GM23248 (cell line): ENCODE results near the gene ADISSP. TPM values are rescaled to one million over a fixed set of nuclear protein-coding genes. Genes with fewer than 3 reads are reported as not detected.

ENCODE experiments used
- DNase-seq: peaks from one replicate; pipeline ENCODE4 v3.0.0-alpha.2; 2015
- H2AFZ ChIP-seq: fragments of 200-600 bp; sonication (generic); 2 replicates; pipeline ENCODE4 v1.6.1; 2016; ENCODE audit warnings: antibody characterized with exemption
- H3F3A ChIP-seq: fragments of 200-600 bp; sonication (generic); 2 replicates; pipeline ENCODE4 v1.6.1; 2016; ENCODE audit warnings: mild to moderate bottlenecking, antibody characterized with exemption, mixed run types; ENCODE audit not compliant: insufficient read depth
- H3K27ac ChIP-seq: fragments of 200-600 bp; sonication (generic); 2 replicates; pipeline ENCODE4 v1.5.1; 2016; ENCODE audit warnings: mild to moderate bottlenecking
- H3K27me3 ChIP-seq: fragments of 200-600 bp; sonication (generic); replicated peaks from 2 replicates; pipeline ENCODE4 v1.6.1; 2016; ENCODE audit warnings: mild to moderate bottlenecking; ENCODE audit not compliant: insufficient read depth
- H3K36me3 ChIP-seq: fragments of 200-600 bp; sonication (generic); 2 replicates; pipeline ENCODE4 v1.6.1; 2016; ENCODE audit warnings: low read depth, mild to moderate bottlenecking
- H3K4me1 ChIP-seq: fragments of 200-600 bp; sonication (generic); 2 replicates; pipeline ENCODE4 v1.6.1; 2016; ENCODE audit warnings: mild to moderate bottlenecking; ENCODE audit not compliant: insufficient read depth
- H3K4me2 ChIP-seq: fragments of 200-600 bp; sonication (generic); one replicate; pipeline ENCODE4 v1.6.1; 2016; ENCODE audit warnings: mild to moderate bottlenecking; ENCODE audit not compliant: unreplicated experiment
- H3K4me3 ChIP-seq: fragments of 200-600 bp; sonication (generic); 2 replicates; pipeline ENCODE4 v1.5.1; 2016; ENCODE audit warnings: mild to moderate bottlenecking
- H3K79me2 ChIP-seq: fragments of 200-600 bp; sonication (generic); 2 replicates; pipeline ENCODE4 v1.6.1; 2016; ENCODE audit warnings: mild to moderate bottlenecking; ENCODE audit not compliant: insufficient read depth
- H3K9ac ChIP-seq: fragments of 200-600 bp; sonication (generic); 2 replicates; pipeline ENCODE4 v1.6.1; 2016; ENCODE audit warnings: mild to moderate bottlenecking
- H3K9me2 ChIP-seq: fragments of 200-600 bp; sonication (generic); 2 replicates; pipeline ENCODE4 v1.6.1; 2016; ENCODE audit warnings: mixed run types, mild to moderate bottlenecking, moderate library complexity; ENCODE audit not compliant: insufficient read depth
- H3K9me3 ChIP-seq: fragments of 200-600 bp; sonication (generic); one replicate; pipeline ENCODE4 v1.6.1; 2017; ENCODE audit warnings: low read depth
- H4K20me1 ChIP-seq: fragments of 200-600 bp; sonication (generic); 2 replicates; pipeline ENCODE4 v1.6.0; 2016; ENCODE audit not compliant: insufficient read depth
- EZH2 ChIP-seq: fragments of 200-600 bp; sonication (generic); IDR thresholded peaks from 2 replicates; pipeline ENCODE4 v1.6.1; 2018; ENCODE audit warnings: antibody characterized with exemption, mild to moderate bottlenecking; ENCODE audit not compliant: insufficient read depth, poor library complexity, severe bottlenecking
- EZH2phosphoT487 ChIP-seq: fragments of 200-600 bp; sonication (generic); IDR thresholded peaks from 2 replicates; pipeline ENCODE4 v1.6.1; 2018; ENCODE audit warnings: antibody characterized with exemption, moderate library complexity, mild to moderate bottlenecking, low read depth; ENCODE audit not compliant: insufficient read depth
- WGBS, 2 experiments: methylation state at CpG; one replicate each; pipeline ENCODE4 v1.1.6; 2015 to 2017; ENCODE audit warnings: low lambda C conversion rate in 2 of 2, low coverage in 1 of 2; ENCODE audit errors: missing lambda C conversion rate in 2 of 2; 5-methylcytosine and 5-hydroxymethylcytosine counted together
- in situ Hi-C: fragments of 300-500 bp; cut with MboI; formaldehyde crosslinking; loops from 2 replicates; pipeline ENCODE4 v1.15.0; 2020
- polyA plus RNA-seq: library from polyadenylated mRNA; unstranded; fragments of >200 nt; fragmentation: Nextera tagmentation; extraction: Ambion mirVana; gene quantifications from 2 replicates; pipeline ENCODE4 v1.2.1, GENCODE V29; 2016
- total RNA-seq: library from RNA; depleted of rRNA; stranded (reverse); fragments of >200 nt; shearing (Covaris generic); gene quantifications from 2 replicates; pipeline ENCODE4 v1.2.3, GENCODE V29; 2014

ADISSP gene
- total and polyA plus RNA-seq, 2 experiments from 2014 or later = 44.9 to 65.4 TPM

GRCh38 chr20:3788685-3789155 lies 21.2 kb upstream of the ADISSP start:
- no peak overlapping the region for H3K4me2 ChIP-seq
- no peak overlapping the region for H3K27ac ChIP-seq
- 0 out of 2 replicates have a peak overlapping the region, but pooled peaks have one; percentile 5 for H2AFZ ChIP-seq
- 0 out of 2 replicates have a peak, but pooled peaks cover 3% of the 10 kb centered on the region for H3F3A ChIP-seq
- 32 to 34% methylated on average over 4 of the region's 4 CpGs for WGBS, 2 experiments
- H3K4me1 ChIP-seq = peaks cover 18% of the 10 kb centered on the region
- no peaks in the 10 kb centered on the region for H3K9me3 ChIP-seq
- in situ Hi-C loops = no loop called here
- H3K79me2 ChIP-seq = peaks cover 24% of the 10 kb centered on the region
- H3K4me3 ChIP-seq = no peak overlapping the region
- H3K9ac ChIP-seq = no peak overlapping the region
- no peak for TF ChIP-seq EZH2
- TF ChIP-seq EZH2phosphoT487 = no peak
- H3K36me3 ChIP-seq = no peaks in the 10 kb centered on the region; the same call in 1 of the 2 replicates
- no peaks in the 10 kb centered on the region; the same call in 1 of the 2 replicates for H4K20me1 ChIP-seq
- no peaks in the 10 kb centered on the region for H3K27me3 ChIP-seq
- H3K9me2 ChIP-seq = no peaks in the 10 kb centered on the region
- DNase-seq = peak; percentile 40

GRCh38 chr20:3787324-3788014 lies 19.9 kb upstream of the ADISSP start:
- peak overlapping the region; percentile 63 for H3K4me3 ChIP-seq

GRCh38 chr20:3786665-3787323 lies 19.2 kb upstream of the ADISSP start, which contains the start of gene CENPB:
Gene CENPB (minus strand): TSS chr20:3786740. CDS start chr20:3786483, 257 bp downstream.
- in situ Hi-C loops = no loop called here
- Histone ChIP-seq H3F3A (peaks cover 14% of the 10 kb centered on the region), H3K9ac (peak within 1 kb of the TSS; percentile 75), H3K9me2 (no peaks in the 10 kb centered on the region), H3K4me1 (peaks cover 18% of the 10 kb centered on the region), H3K36me3 (no peaks in the 10 kb centered on the region; the same call in 1 of the 2 replicates), H2AFZ (peak within 1 kb of the TSS; percentile 44), H3K27ac (peak within 1 kb of the TSS; percentile 54), H3K79me2 (peaks cover 38% of the 10 kb centered on the region), H3K9me3 (no peaks in the 10 kb centered on the region), H3K4me2 (peak within 1 kb of the TSS; percentile 84), H4K20me1 (no peaks in the 10 kb centered on the region; the same call in 1 of the 2 replicates), H3K27me3 (no peaks in the 10 kb centered on the region), H3K4me3 (peak within 1 kb of the TSS; percentile 83)
- peak; percentile 95 for DNase-seq
- 4 to 10% methylated on average over 22 to 52 of the region's 70 CpGs for WGBS, 2 experiments
- TF ChIP-seq EZH2phosphoT487 = no peak
- no peak for TF ChIP-seq EZH2

More at GRCh38 chr20:3787324-3788014, 19.9 kb upstream of the ADISSP start:
- no peak overlapping the region for H3K27ac ChIP-seq
- H3K9ac ChIP-seq = peak overlapping the region; percentile 39; the same call in 1 of the 2 replicates
- H3K79me2 ChIP-seq = peaks cover 36% of the 10 kb centered on the region
- in situ Hi-C loops = no loop called here
- H3K27me3 ChIP-seq = no peaks in the 10 kb centered on the region
- peaks cover 18% of the 10 kb centered on the region for H3K4me1 ChIP-seq
- peak; percentile 26 for DNase-seq
- peak overlapping the region; percentile 44 for H2AFZ ChIP-seq
- WGBS, 2 experiments = 70 to 71% methylated on average over 5 of the region's 5 CpGs
- TF ChIP-seq EZH2phosphoT487 (no peak), EZH2 (no peak)
- no peaks in the 10 kb centered on the region; the same call in 1 of the 2 replicates for H4K20me1 ChIP-seq
- no peaks in the 10 kb centered on the region; the same call in 1 of the 2 replicates for H3K36me3 ChIP-seq
- no peaks in the 10 kb centered on the region for H3K9me2 ChIP-seq
- peaks cover 7% of the 10 kb centered on the region for H3F3A ChIP-seq
- peak overlapping the region; percentile 84 for H3K4me2 ChIP-seq
- no peaks in the 10 kb centered on the region for H3K9me3 ChIP-seq

GRCh38 chr20:3786126-3786484 lies 18.6 kb upstream of the ADISSP start:
- no peaks in the 10 kb centered on the region for H3K9me2 ChIP-seq
- H3K27me3 ChIP-seq = no peaks in the 10 kb centered on the region
- in situ Hi-C loops = no loop called here
- H3K4me2 ChIP-seq = peak overlapping the region; percentile 79
- H3K4me3 ChIP-seq = peak overlapping the region; percentile 83
- H3F3A ChIP-seq = peaks cover 18% of the 10 kb centered on the region
- TF ChIP-seq EZH2phosphoT487 (no peak), EZH2 (no peak)
- H3K9ac ChIP-seq = peak overlapping the region; percentile 75
- peak overlapping the region; percentile 54 for H3K27ac ChIP-seq
- no peaks in the 10 kb centered on the region; the same call in 1 of the 2 replicates for H3K36me3 ChIP-seq
- no peak overlapping the region for H2AFZ ChIP-seq
- 1 to 2% methylated on average over 24 to 32 of the region's 35 CpGs for WGBS, 2 experiments
- peak; percentile 83 for DNase-seq
- peaks cover 38% of the 10 kb centered on the region for H3K79me2 ChIP-seq
- H3K9me3 ChIP-seq = no peaks in the 10 kb centered on the region
- H3K4me1 ChIP-seq = peaks cover 18% of the 10 kb centered on the region
- H4K20me1 ChIP-seq = no peaks in the 10 kb centered on the region; the same call in 1 of the 2 replicates
